ENCODE measurements around the gene MYO5B. TPM values are rescaled to one million over a fixed set of nuclear protein-coding genes. Genes with fewer than 3 reads are reported as not detected.

MYO5B gene
- total and polyA plus RNA-seq, 9 of the 15 experiments (the other 6 are each of a cell fraction or from before 2014, with no cell fraction given), result 0.07 to 0.42 (median 0.28) TPM

DNA sequence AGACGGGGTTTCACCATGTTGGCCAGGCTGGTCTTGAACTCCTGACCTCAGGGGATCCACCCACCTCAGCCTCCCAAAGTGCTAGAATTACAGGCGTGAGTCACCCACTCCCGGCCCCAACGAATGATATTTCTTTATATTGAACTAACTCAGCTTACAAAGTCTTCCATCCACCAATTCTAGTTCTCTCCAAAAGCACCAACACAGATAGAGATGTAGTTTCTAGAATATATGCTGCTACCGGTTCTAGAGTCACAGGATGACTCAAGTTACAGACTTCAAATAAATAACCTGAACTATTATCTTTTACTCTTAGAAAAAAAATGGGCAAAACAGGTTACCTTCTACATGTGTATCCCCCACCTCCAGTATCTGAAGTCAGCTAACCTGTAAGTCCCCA, 390.9 kb downstream of the MYO5B start (continued):
- TF ChIP-seq, protein P1, sequence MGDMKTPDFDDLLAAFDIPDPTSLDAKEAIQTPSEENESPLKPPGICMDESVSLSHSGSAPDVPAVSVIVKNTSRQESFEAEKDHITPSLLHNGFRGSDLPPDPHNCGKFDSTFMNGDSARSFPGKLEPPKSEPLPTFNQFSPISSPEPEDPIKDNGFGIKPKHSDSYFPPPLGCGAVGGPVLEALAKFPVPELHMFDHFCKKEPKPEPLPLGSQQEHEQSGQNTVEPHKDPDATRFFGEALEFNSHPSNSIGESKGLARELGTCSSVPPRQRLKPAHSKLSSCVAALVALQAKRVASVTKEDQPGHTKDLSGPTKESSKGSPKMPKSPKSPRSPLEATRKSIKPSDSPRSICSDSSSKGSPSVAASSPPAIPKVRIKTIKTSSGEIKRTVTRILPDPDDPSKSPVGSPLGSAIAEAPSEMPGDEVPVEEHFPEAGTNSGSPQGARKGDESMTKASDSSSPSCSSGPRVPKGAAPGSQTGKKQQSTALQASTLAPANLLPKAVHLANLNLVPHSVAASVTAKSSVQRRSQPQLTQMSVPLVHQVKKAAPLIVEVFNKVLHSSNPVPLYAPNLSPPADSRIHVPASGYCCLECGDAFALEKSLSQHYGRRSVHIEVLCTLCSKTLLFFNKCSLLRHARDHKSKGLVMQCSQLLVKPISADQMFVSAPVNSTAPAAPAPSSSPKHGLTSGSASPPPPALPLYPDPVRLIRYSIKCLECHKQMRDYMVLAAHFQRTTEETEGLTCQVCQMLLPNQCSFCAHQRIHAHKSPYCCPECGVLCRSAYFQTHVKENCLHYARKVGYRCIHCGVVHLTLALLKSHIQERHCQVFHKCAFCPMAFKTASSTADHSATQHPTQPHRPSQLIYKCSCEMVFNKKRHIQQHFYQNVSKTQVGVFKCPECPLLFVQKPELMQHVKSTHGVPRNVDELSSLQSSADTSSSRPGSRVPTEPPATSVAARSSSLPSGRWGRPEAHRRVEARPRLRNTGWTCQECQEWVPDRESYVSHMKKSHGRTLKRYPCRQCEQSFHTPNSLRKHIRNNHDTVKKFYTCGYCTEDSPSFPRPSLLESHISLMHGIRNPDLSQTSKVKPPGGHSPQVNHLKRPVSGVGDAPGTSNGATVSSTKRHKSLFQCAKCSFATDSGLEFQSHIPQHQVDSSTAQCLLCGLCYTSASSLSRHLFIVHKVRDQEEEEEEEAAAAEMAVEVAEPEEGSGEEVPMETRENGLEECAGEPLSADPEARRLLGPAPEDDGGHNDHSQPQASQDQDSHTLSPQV (IDR thresholded peaks at IDR 0.05), result no peak
- no peak for TF ChIP-seq CGGBP1 (CRISPR knock-in tag; IDR thresholded peaks at IDR 0.05)
- TF ChIP-seq ZBTB2 (IDR thresholded peaks at IDR 0.05), result no peak

DNA sequence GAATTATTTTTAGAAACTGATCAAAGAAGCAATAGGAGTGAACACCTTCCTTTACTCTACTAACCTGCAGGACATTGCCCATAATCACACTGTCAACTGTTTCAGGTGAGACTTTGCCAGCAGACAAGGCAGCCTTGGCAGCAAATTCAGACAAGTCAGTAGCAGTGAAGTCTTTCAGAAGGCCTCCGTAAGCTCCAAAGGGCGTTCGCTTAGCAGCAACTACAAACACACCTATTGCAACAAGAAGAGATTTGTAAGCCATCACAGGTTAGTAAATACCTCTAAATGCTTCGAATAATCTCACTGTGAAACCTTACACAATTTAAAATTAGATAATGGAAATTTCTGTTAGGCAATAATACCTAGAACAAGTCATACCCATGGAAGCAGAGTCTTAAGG, 392.3 kb downstream of the MYO5B start:
- H3K4me3 ChIP-seq, result no peak overlapping the region
- no peaks in the 10 kb centered on the region for H3K4me1 ChIP-seq (replicated peaks in 1 of 2; ENCODE audit: control insufficient read depth in 2 of 2, insufficient read depth in 2 of 2, low read length in 2 of 2)
- ATAC-seq (no peak), FAIRE-seq (no peak), DNase-seq (ENCODE audit: extremely low read depth in 1 of 4, low spot score in 3 of 4) (no peak)
- no TSS peak for BruUV-seq (replicated peaks)
- no peak overlapping the region for H2AFZ ChIP-seq (ENCODE audit: low read depth, low read length)
- H4K20me1 ChIP-seq (replicated peaks; ENCODE audit: control insufficient read depth, insufficient read depth, low read length), result no peaks in the 10 kb centered on the region
- H3K4me2 ChIP-seq (ENCODE audit: insufficient read depth, low read length), result no peak overlapping the region
- in situ Hi-C loops (cut with MboI), result no loop called here
- peaks cover 3% of the 10 kb centered on the region; the same call in 1 of the 3 replicates for H3K36me3 ChIP-seq (ENCODE audit: control insufficient read depth, insufficient read depth, low read length)
- no peak overlapping the region for H3K9ac ChIP-seq (ENCODE audit: insufficient read depth in 1 of 2, low read depth in 2 of 2, low read length in 2 of 2)
- ChIA-PET CTCF (ENCODE audit: low intra/inter-chr PET ratio) (no interaction called here), POLR2A (no interaction called here)
- intact Hi-C loops (cut with micrococcal nuclease), result no loop called here
- 83% methylated on average over 3 of the region's 4 CpGs for WGBS (ENCODE audit: insufficient coverage, low coverage, missing lambda C conversion rate)
- H3K9me1 ChIP-seq (ENCODE audit: control insufficient read depth, insufficient read depth, low read length), result no peaks in the 10 kb centered on the region
- H3K79me2 ChIP-seq (ENCODE audit: control insufficient read depth, insufficient read depth, low read length), result no peaks in the 10 kb centered on the region
- no peaks in the 10 kb centered on the region for H3K9me3 ChIP-seq (replicated peaks; ENCODE audit: control insufficient read depth, insufficient read depth, low read depth, low read length)
- no peak overlapping the region for H3K27ac ChIP-seq (ENCODE audit: extremely low read depth, low read depth, low read length)
- H3K27me3 ChIP-seq (ENCODE audit: control insufficient read depth in 2 of 2, insufficient read depth in 2 of 2, low read length in 2 of 2), result no peaks in the 10 kb centered on the region
- no peak for TF ChIP-seq POLR2AphosphoS2 (IDR thresholded peaks at IDR 0.05; ENCODE audit: low read length)
- no peak for TF ChIP-seq HDAC6 (IDR thresholded peaks at IDR 0.05; ENCODE audit: low read depth, low read length)
- no peak for TF ChIP-seq EZH2 (IDR thresholded peaks at IDR 0.05; ENCODE audit: borderline replicate concordance, low read depth, low read length)
- no peak for TF ChIP-seq ZNF778 (CRISPR knock-in tag; IDR thresholded peaks at IDR 0.05)
- TF ChIP-seq ZNF436 (CRISPR knock-in tag; IDR thresholded peaks at IDR 0.05), result no peak
- no peak for TF ChIP-seq SREBF2 (CRISPR knock-in tag; IDR thresholded peaks at IDR 0.05)
- TF ChIP-seq DPF2 (IDR thresholded peaks at IDR 0.05), result no peak
- TF ChIP-seq, protein P2, sequence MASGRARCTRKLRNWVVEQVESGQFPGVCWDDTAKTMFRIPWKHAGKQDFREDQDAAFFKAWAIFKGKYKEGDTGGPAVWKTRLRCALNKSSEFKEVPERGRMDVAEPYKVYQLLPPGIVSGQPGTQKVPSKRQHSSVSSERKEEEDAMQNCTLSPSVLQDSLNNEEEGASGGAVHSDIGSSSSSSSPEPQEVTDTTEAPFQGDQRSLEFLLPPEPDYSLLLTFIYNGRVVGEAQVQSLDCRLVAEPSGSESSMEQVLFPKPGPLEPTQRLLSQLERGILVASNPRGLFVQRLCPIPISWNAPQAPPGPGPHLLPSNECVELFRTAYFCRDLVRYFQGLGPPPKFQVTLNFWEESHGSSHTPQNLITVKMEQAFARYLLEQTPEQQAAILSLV (tag; IDR thresholded peaks at IDR 0.05), result no peak
